Measurements from ENCODE around the gene DGCR8.

Gene DGCR8

DNA sequence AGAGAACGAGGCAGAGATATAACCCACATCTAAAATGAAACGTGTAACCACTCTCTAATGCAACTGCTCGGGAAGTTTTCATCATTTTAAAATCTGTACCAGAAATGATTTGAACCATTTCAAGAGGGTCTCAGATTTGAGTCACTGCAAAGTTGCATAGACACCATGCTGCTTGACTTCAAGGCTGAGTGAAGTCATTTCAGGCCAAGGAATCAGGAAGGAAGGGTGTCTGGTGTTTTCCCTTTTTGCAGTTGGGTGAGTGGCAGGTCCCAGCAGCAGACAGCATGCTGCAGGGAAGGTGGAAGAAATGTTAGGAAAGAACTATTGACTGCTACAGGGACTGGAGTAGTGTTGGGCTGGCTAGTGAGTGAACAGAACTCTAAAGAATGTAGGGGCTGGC, 42.6 kb upstream of the DGCR8 start:
- Histone ChIP-seq H2AK5ac (ENCODE audit: low read length) (no peak overlapping the region), H2AFZ (ENCODE audit: insufficient read depth, low read length, poor library complexity) (no peak overlapping the region)

DNA sequence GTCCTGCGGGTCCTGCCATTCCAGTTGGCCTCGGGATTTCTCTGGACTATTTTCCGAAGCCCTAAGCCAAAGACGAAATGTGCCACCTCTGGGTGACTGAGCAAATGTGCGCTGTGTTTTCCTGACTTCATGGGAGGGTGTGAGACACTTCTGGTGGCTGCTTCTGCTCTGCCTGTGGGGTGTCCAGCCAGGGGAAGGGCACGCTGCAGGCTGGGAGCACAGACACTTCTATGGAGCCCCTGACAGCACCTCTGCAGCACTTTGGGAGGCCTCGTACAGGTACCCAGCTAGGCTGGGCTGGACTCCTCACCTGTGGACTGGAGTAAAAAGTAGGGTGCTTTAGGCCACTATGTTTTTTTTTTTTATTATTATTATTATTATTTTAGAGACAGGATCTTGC, 41.5 kb upstream of the DGCR8 start:
- no peak overlapping the region for H2BK5ac ChIP-seq (ENCODE audit: low read depth, low read length, poor library complexity)
- no peak overlapping the region for H3K14ac ChIP-seq (ENCODE audit: low read length)
- H3K4me3 ChIP-seq (ENCODE audit: low read depth, low read length) = no peak overlapping the region
- no peaks in the 10 kb centered on the region for H3K4me1 ChIP-seq (ENCODE audit: control insufficient read depth in 1 of 2, insufficient read depth in 2 of 2, low read length in 2 of 2)
- no peak for DNase-seq
- H2AK5ac ChIP-seq (ENCODE audit: low read length) = no peak overlapping the region
- no peak overlapping the region for H3K4ac ChIP-seq (ENCODE audit: low read depth, low read length)
- no peaks in the 10 kb centered on the region for H3K27me3 ChIP-seq (ENCODE audit: insufficient read depth, low read length)
- H3K27ac ChIP-seq (ENCODE audit: low read depth, low read length) = no peak overlapping the region
- H4K12ac ChIP-seq (ENCODE audit: low read depth, low read length) = no peak overlapping the region
- WGBS (ENCODE audit: extremely low coverage, insufficient coverage, insufficient read length) = no CpG with 5 or more reads among the region's 7 CpGs
- no peak overlapping the region for H3K4me2 ChIP-seq (ENCODE audit: low read length)
- no peak overlapping the region for H3K9ac ChIP-seq (ENCODE audit: low read length)
- H3K36me3 ChIP-seq (ENCODE audit: control insufficient read depth in 1 of 2, insufficient read depth in 2 of 2, low read length in 2 of 2) = peaks cover 27% of the 10 kb centered on the region in 2 experiments
- H4K91ac ChIP-seq (ENCODE audit: low read depth, low read length) = no peak overlapping the region
- H3K18ac ChIP-seq (ENCODE audit: low read length) = no peak overlapping the region
- H3K79me2 ChIP-seq (ENCODE audit: control insufficient read depth, insufficient read depth, low read length, poor library complexity) = no peaks in the 10 kb centered on the region
- no peaks in the 10 kb centered on the region for H3K79me1 ChIP-seq (ENCODE audit: low read length)
- no peak overlapping the region for H3K23ac ChIP-seq (ENCODE audit: low read length)
- H4K8ac ChIP-seq (ENCODE audit: low read depth, low read length) = no peak overlapping the region
- no peak overlapping the region for H2BK12ac ChIP-seq (ENCODE audit: low read length)
- H3K9me3 ChIP-seq (ENCODE audit: insufficient read depth, low read depth, low read length) = peaks cover 4% of the 10 kb centered on the region
- no peak overlapping the region for H2BK120ac ChIP-seq (ENCODE audit: insufficient read depth, low read length, poor library complexity)
- H2AFZ ChIP-seq (ENCODE audit: insufficient read depth, low read length, poor library complexity) = no peak overlapping the region

More for the DNA sequence above, 42.6 kb upstream of the DGCR8 start:
- Histone ChIP-seq H3K79me1 (ENCODE audit: low read length) (no peaks in the 10 kb centered on the region), H2BK5ac (ENCODE audit: low read depth, low read length, poor library complexity) (no peak overlapping the region), H3K4me1 (ENCODE audit: control insufficient read depth in 1 of 2, insufficient read depth in 2 of 2, low read length in 2 of 2) (no peaks in the 10 kb centered on the region), H4K12ac (ENCODE audit: low read depth, low read length) (no peak overlapping the region), H3K9me3 (ENCODE audit: insufficient read depth, low read depth, low read length) (peaks cover 3% of the 10 kb centered on the region), H3K27ac (ENCODE audit: low read depth, low read length) (no peak overlapping the region), H3K27me3 (ENCODE audit: insufficient read depth, low read length) (no peaks in the 10 kb centered on the region), H3K4me3 (ENCODE audit: low read depth, low read length) (no peak overlapping the region), H3K36me3 (ENCODE audit: control insufficient read depth in 1 of 2, insufficient read depth in 2 of 2, low read length in 2 of 2) (peaks cover 18 to 19% of the 10 kb centered on the region in 2 experiments), H4K91ac (ENCODE audit: low read depth, low read length) (no peak overlapping the region), H3K79me2 (ENCODE audit: control insufficient read depth, insufficient read depth, low read length, poor library complexity) (no peaks in the 10 kb centered on the region), H3K14ac (ENCODE audit: low read length) (no peak overlapping the region), H3K4me2 (ENCODE audit: low read length) (no peak overlapping the region), H2BK12ac (ENCODE audit: low read length) (no peak overlapping the region), H2BK120ac (ENCODE audit: insufficient read depth, low read length, poor library complexity) (no peak overlapping the region), H3K4ac (ENCODE audit: low read depth, low read length) (no peak overlapping the region), H3K18ac (ENCODE audit: low read length) (no peak overlapping the region), H3K9ac (ENCODE audit: low read length) (no peak overlapping the region), H3K23ac (ENCODE audit: low read length) (no peak overlapping the region), H4K8ac (ENCODE audit: low read depth, low read length) (no peak overlapping the region)
- no peak for DNase-seq
- WGBS (ENCODE audit: extremely low coverage, insufficient coverage, insufficient read length) = no CpG with 5 or more reads among the region's 3 CpGs

DNA sequence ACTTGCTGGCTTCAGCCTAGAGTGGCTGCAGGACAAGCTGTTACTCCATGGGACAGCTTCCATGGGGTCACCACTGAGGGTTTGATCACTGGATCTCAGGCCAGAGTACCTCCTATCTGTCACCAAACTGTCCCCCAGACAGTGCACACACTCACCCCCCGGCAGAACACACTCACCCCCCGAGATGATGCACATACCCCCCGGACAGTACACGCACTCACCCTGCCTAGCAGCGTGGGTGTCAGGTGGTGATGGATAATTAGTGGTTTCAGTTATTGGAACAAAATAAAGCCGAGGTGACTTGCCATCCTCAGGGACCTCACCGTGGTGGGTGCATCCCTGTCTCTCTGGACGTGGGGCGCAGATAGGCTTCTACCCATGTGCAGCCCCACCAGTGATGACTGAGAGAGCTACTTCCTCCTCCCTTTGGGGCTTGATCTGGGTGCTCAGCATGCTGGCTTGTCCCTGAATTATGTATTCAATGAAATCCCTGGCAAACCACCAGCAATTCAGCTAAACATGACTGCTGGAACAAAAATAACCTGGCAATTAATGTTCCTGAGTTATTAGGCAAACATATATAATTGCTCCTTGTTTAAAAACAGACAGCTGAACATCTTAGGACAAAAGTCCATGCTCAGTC, 40.2 kb upstream of the DGCR8 start:
- Histone ChIP-seq H3K23ac (ENCODE audit: low read length) (no peak overlapping the region), H3K36me3 (ENCODE audit: control insufficient read depth in 1 of 2, insufficient read depth in 2 of 2, low read length in 2 of 2) (peaks cover 31 to 33% of the 10 kb centered on the region in 2 experiments), H3K18ac (ENCODE audit: low read length) (no peak overlapping the region), H3K79me2 (ENCODE audit: control insufficient read depth, insufficient read depth, low read length, poor library complexity) (no peaks in the 10 kb centered on the region), H3K9me3 (ENCODE audit: insufficient read depth, low read depth, low read length) (peaks cover 6% of the 10 kb centered on the region), H4K12ac (ENCODE audit: low read depth, low read length) (no peak overlapping the region), H3K4me1 (ENCODE audit: control insufficient read depth in 1 of 2, insufficient read depth in 2 of 2, low read length in 2 of 2) (no peaks in the 10 kb centered on the region), H3K27me3 (ENCODE audit: insufficient read depth, low read length) (no peaks in the 10 kb centered on the region), H2BK12ac (ENCODE audit: low read length) (no peak overlapping the region), H3K4me3 (ENCODE audit: low read depth, low read length) (no peak overlapping the region), H2BK120ac (ENCODE audit: insufficient read depth, low read length, poor library complexity) (no peak overlapping the region), H3K14ac (ENCODE audit: low read length) (no peak overlapping the region), H3K4me2 (ENCODE audit: low read length) (no peak overlapping the region), H2BK5ac (ENCODE audit: low read depth, low read length, poor library complexity) (no peak overlapping the region), H3K79me1 (ENCODE audit: low read length) (no peaks in the 10 kb centered on the region), H3K9ac (ENCODE audit: low read length) (no peak overlapping the region), H2AFZ (ENCODE audit: insufficient read depth, low read length, poor library complexity) (no peak overlapping the region), H3K4ac (ENCODE audit: low read depth, low read length) (no peak overlapping the region), H3K27ac (ENCODE audit: low read depth, low read length) (no peak overlapping the region), H2AK5ac (ENCODE audit: low read length) (no peak overlapping the region), H4K8ac (ENCODE audit: low read depth, low read length) (no peak overlapping the region), H4K91ac (ENCODE audit: low read depth, low read length) (no peak overlapping the region)
- no peak for DNase-seq
- WGBS (ENCODE audit: extremely low coverage, insufficient coverage, insufficient read length) = no CpG with 5 or more reads among the region's 9 CpGs

DNA sequence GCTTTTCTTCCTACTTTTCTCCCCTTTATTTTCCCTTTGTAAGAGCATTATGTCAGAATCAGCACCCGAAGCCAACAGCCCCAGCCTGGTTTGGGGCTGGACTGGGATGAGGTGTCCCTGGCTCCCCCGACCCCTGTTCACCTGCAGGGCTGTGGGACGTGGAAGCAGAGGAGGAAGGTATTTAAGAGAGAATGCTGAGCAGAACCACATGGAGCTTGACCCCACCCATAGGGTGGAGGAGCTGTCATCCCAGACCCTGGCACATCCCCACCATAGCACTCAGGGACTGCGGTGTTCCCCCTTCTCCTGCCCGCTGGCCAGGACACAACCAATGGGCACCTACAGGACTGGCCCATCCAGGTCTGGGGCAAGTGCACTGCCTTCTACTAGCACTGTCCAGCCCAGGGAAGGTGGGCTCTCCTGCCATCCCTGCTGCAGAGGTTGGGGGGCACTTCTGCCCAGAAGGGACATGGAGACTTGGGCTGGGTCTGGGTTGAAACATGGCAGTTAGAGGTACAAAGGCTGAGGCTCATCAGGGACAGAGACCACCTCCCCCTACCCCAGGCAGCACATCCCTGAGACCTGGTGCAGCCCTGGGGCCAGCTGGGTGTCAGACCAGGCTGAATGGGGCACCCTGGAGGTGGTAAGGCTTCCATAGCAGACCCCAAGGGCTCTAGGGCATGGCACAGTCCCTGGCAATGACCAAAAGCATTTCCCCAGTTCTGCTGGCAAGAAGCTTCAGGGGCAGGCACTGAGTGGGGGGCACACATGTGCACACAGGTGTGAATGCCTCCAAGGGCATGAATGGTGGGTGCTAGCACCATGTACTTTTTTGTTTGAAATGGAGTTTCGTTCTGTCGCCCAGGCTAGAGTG, 39.5 kb upstream of the DGCR8 start:
- Histone ChIP-seq H3K4me3 (ENCODE audit: low read depth, low read length) (no peak overlapping the region), H3K36me3 (ENCODE audit: control insufficient read depth in 1 of 2, insufficient read depth in 2 of 2, low read length in 2 of 2) (peaks cover 31 to 33% of the 10 kb centered on the region in 2 experiments), H3K9me3 (ENCODE audit: insufficient read depth, low read depth, low read length) (peaks cover 3% of the 10 kb centered on the region), H4K8ac (ENCODE audit: low read depth, low read length) (no peak overlapping the region), H3K27me3 (ENCODE audit: insufficient read depth, low read length) (no peaks in the 10 kb centered on the region), H3K18ac (ENCODE audit: low read length) (no peak overlapping the region), H2AK5ac (ENCODE audit: low read length) (no peak overlapping the region), H2BK5ac (ENCODE audit: low read depth, low read length, poor library complexity) (no peak overlapping the region), H2BK12ac (ENCODE audit: low read length) (no peak overlapping the region), H3K4me1 (ENCODE audit: control insufficient read depth in 1 of 2, insufficient read depth in 2 of 2, low read length in 2 of 2) (no peaks in the 10 kb centered on the region), H3K79me2 (ENCODE audit: control insufficient read depth, insufficient read depth, low read length, poor library complexity) (no peaks in the 10 kb centered on the region), H3K9ac (ENCODE audit: low read length) (no peak overlapping the region), H2AFZ (ENCODE audit: insufficient read depth, low read length, poor library complexity) (no peak overlapping the region), H2BK120ac (ENCODE audit: insufficient read depth, low read length, poor library complexity) (no peak overlapping the region), H3K79me1 (ENCODE audit: low read length) (no peaks in the 10 kb centered on the region), H4K91ac (ENCODE audit: low read depth, low read length) (no peak overlapping the region), H3K4ac (ENCODE audit: low read depth, low read length) (no peak overlapping the region), H4K12ac (ENCODE audit: low read depth, low read length) (no peak overlapping the region), H3K23ac (ENCODE audit: low read length) (no peak overlapping the region), H3K27ac (ENCODE audit: low read depth, low read length) (no peak overlapping the region), H3K14ac (ENCODE audit: low read length) (no peak overlapping the region), H3K4me2 (ENCODE audit: low read length) (no peak overlapping the region)
- WGBS (ENCODE audit: extremely low coverage, insufficient coverage, insufficient read length) = no CpG with 5 or more reads among the region's 7 CpGs
- DNase-seq = no peak
